ENCODE data around the gene TTC32. TPM values are rescaled to one million over a fixed set of nuclear protein-coding genes. Genes with fewer than 3 reads are reported as not detected.

TTC32 gene
- total and polyA plus RNA-seq, 7 donors: 3.7 to 22.1 (median 6.8) TPM

GRCh38 chr2:19847486-19847885 is 54.3 kb downstream of the TTC32 start:
- TF ChIP-seq CTCF (IDR thresholded peaks at IDR 0.05): no peak
- intact Hi-C loops (cut with DNase I): no loop called here
- peaks cover 0 to 3% (median 0%) of the 10 kb centered on the region in 3 donors for H3K27me3 ChIP-seq (ENCODE audit: insufficient read depth in 3 of 3, low read length in 2 of 3)
- no peak overlapping the region for H3K27ac ChIP-seq
- DNase-seq: no peak
- ATAC-seq: no peak
- H3K36me3 ChIP-seq (ENCODE audit: insufficient read depth in 1 of 2, low read depth in 1 of 2): no peaks in the 10 kb centered on the region
- H3K4me3 ChIP-seq: no peak overlapping the region
- no peaks in the 10 kb centered on the region for H3K9me3 ChIP-seq
- H3K4me1 ChIP-seq: no peaks in the 10 kb centered on the region
- 91 to 99% (median 97%) methylated on average over 4 of the region's 4 CpGs for WGBS, 3 donors

Other genes starting within 250 kb of the TTC32 start
- 1 to 10 TPM; 3.0 to 6.1 (median 3.5) TPM for gene WDR35, start 88.1 kb upstream of the TTC32 start, total RNA-seq
- gene WDR35, start 88.1 kb upstream of the TTC32 start, polyA plus RNA-seq: 1 to 10 TPM; 1.7 to 3.7 (median 2.2) TPM
- under 1 TPM in 2 of 4 donors, not detected in 2; 0.15 to 0.78 TPM for gene MATN3, start 110.7 kb upstream of the TTC32 start, total RNA-seq
- gene MATN3, start 110.7 kb upstream of the TTC32 start, polyA plus RNA-seq: under 1 TPM; 0.20 to 0.40 (median 0.25) TPM
- 10 to 100 TPM; 68.2 to 78.8 (median 70.5) TPM for gene LAPTM4A, start 149.6 kb upstream of the TTC32 start, total RNA-seq
- gene LAPTM4A, start 149.6 kb upstream of the TTC32 start, polyA plus RNA-seq: 100 to 1,000 TPM in 2 of 3 donors, 10 to 100 TPM in 1; 88.7 to 124 (median 104) TPM

Measured in psoas muscle (tissue), 8 donors.